ENCODE results near the gene LMAN2.

GRCh38 chr5:177368869-177369644 is 17.6 kb upstream of the LMAN2 start:
- TF ChIP-seq CTCF (optimal IDR thresholded peaks at IDR 0.05 in 1 of 3, IDR thresholded peaks at IDR 0.05 in 1 of 3, conservative IDR thresholded peaks at IDR 0.05 in 1 of 3; ENCODE audit: extremely low read depth in 1 of 3, insufficient read depth in 2 of 3, low read length in 3 of 3): peak in 2 of 3 experiments; percentile 85 to 87
- TF ChIP-seq EZH2 (IDR thresholded peaks at IDR 0.05; ENCODE audit: low read length): no peak
